WTC11 (cell line): ENCODE measurements around the gene PRIM1. TPM values are rescaled to one million over a fixed set of nuclear protein-coding genes. Genes with fewer than 3 reads are reported as not detected.
"Not testable (repeated sequence)": the region's sequence is repeated elsewhere in the genome, so short reads cannot be mapped to it uniquely, and the experiment has no call there.

Source experiments
- ATAC-seq: fragments of 200-7000 bp; cut with Tn5 transposase; 2 replicates; pipeline ENCODE4 v1.10.0; 2021; ENCODE audit warnings: mild to moderate bottlenecking, moderate library complexity
- CTCF ChIA-PET: fragments of 300-600 bp; sonication (Branson Sonifier 250); formaldehyde crosslinking; loops from one replicate; lab custom pipeline; 2021; ENCODE audit warnings: antibody characterized with exemption; lab: Charles Lee
- POLR2A ChIA-PET: fragments of 350-600 bp; sonication (Branson Sonifier 250); formaldehyde crosslinking; loops from one replicate; lab custom pipeline; 2021; ENCODE audit warnings: antibody characterized with exemption; lab: Charles Lee
- DNase-seq: peaks from one replicate; pipeline ENCODE4 v3.0.0; 2021; ENCODE audit warnings: low spot score
- H3K27ac Mint-ChIP-seq: 2 replicates; pipeline ENCODE4 v1.8.0; 2021; ENCODE audit warnings: mixed read lengths
- H3K27me3 Mint-ChIP-seq: 2 replicates; pipeline ENCODE4 v1.8.0; 2021; ENCODE audit warnings: low read depth, mild to moderate bottlenecking, moderate library complexity, mixed read lengths
- H3K36me3 Mint-ChIP-seq: 2 replicates; pipeline ENCODE4 v1.8.0; 2021; ENCODE audit warnings: mixed read lengths
- H3K4me1 Mint-ChIP-seq: 2 replicates; pipeline ENCODE4 v1.8.0; 2022; ENCODE audit warnings: mixed read lengths
- H3K4me3 Mint-ChIP-seq: 2 replicates; pipeline ENCODE4 v1.8.0; 2021; ENCODE audit warnings: mild to moderate bottlenecking, moderate library complexity, mixed read lengths
- H3K9me3 Mint-ChIP-seq: 2 replicates; pipeline ENCODE4 v1.8.0; 2021; ENCODE audit warnings: mixed read lengths
- CBFB ChIP-seq: sonication (generic); formaldehyde crosslinking; IDR thresholded peaks from 2 replicates; pipeline ENCODE4 v1.8.1; 2022; ENCODE audit warnings: mild to moderate bottlenecking, low read depth, missing genetic modification reagents
- CDX4 ChIP-seq: fragments of 250-450 bp; sonication (Bioruptor Pico); IDR thresholded peaks from 2 replicates; pipeline ENCODE4 v1.9.0; 2021; ENCODE audit warnings: moderate library complexity, mild to moderate bottlenecking, inconsistent platforms, borderline replicate concordance
- E2F5 ChIP-seq: sonication (generic); formaldehyde crosslinking; IDR thresholded peaks from 2 replicates; pipeline ENCODE4 v1.8.1; 2022; ENCODE audit warnings: mild to moderate bottlenecking, moderate library complexity, missing genetic modification reagents
- EMX1 ChIP-seq: fragments of 250-450 bp; sonication (Bioruptor Pico); IDR thresholded peaks from 2 replicates; pipeline ENCODE4 v1.8.0; 2021; ENCODE audit warnings: mild to moderate bottlenecking
- ETV6 ChIP-seq: sonication (generic); formaldehyde crosslinking; IDR thresholded peaks from 2 replicates; pipeline ENCODE4 v1.8.1; 2022; ENCODE audit warnings: mild to moderate bottlenecking, missing genetic modification reagents
- GRHL2 ChIP-seq: fragments of 250-450 bp; sonication (Bioruptor Pico); IDR thresholded peaks from 2 replicates; pipeline ENCODE4 v1.8.0; 2022; ENCODE audit warnings: mild to moderate bottlenecking, moderate library complexity; ENCODE audit not compliant: insufficient replicate concordance, severe bottlenecking
- HMGXB4 ChIP-seq: sonication (generic); formaldehyde crosslinking; IDR thresholded peaks from 2 replicates; pipeline ENCODE4 v1.8.1; 2023; ENCODE audit warnings: mild to moderate bottlenecking, moderate library complexity, missing genetic modification reagents
- MAX ChIP-seq: sonication (generic); formaldehyde crosslinking; IDR thresholded peaks from 2 replicates; pipeline ENCODE4 v1.8.0; 2022; ENCODE audit warnings: mild to moderate bottlenecking, missing genetic modification reagents
- NFE2L1 ChIP-seq: sonication (generic); formaldehyde crosslinking; IDR thresholded peaks from 2 replicates; pipeline ENCODE4 v1.8.1; 2023; ENCODE audit warnings: missing genetic modification reagents
- NR1H2 ChIP-seq: sonication (generic); formaldehyde crosslinking; IDR thresholded peaks from 2 replicates; pipeline ENCODE4 v1.9.0; 2021; ENCODE audit warnings: mild to moderate bottlenecking, moderate library complexity, missing genetic modification reagents
- PRDM15 ChIP-seq: sonication (generic); formaldehyde crosslinking; IDR thresholded peaks from 2 replicates; pipeline ENCODE4 v1.8.0; 2022; ENCODE audit warnings: missing genetic modification reagents
- STAT6 ChIP-seq: sonication (generic); formaldehyde crosslinking; conservative IDR thresholded peaks from 2 replicates; pipeline ENCODE4 v1.8.1; 2023; ENCODE audit warnings: mild to moderate bottlenecking, low read depth, missing genetic modification reagents, moderate library complexity
- TEAD4 ChIP-seq: sonication (generic); formaldehyde crosslinking; IDR thresholded peaks from 2 replicates; pipeline ENCODE4 v1.8.0; 2022; ENCODE audit warnings: mild to moderate bottlenecking, missing genetic modification reagents
- USF1 ChIP-seq: sonication (generic); formaldehyde crosslinking; IDR thresholded peaks from 2 replicates; pipeline ENCODE4 v1.8.0; 2022; ENCODE audit warnings: mild to moderate bottlenecking, missing genetic modification reagents
- ZBTB21 ChIP-seq: sonication (generic); formaldehyde crosslinking; IDR thresholded peaks from 2 replicates; pipeline ENCODE4 v1.8.1; 2023; ENCODE audit warnings: mild to moderate bottlenecking, missing genetic modification reagents, borderline replicate concordance
- ZNF263 ChIP-seq: sonication (generic); formaldehyde crosslinking; IDR thresholded peaks from 2 replicates; pipeline ENCODE4 v1.8.1; 2022; ENCODE audit warnings: low read depth, mild to moderate bottlenecking, moderate library complexity, missing genetic modification reagents
- ZNF671 ChIP-seq: fragments of 250-450 bp; sonication (Bioruptor Pico); IDR thresholded peaks from 2 replicates; pipeline ENCODE4 v1.8.0; 2021; ENCODE audit warnings: mild to moderate bottlenecking
- total RNA-seq: library from RNA; stranded (reverse); gene quantifications from 3 replicates; pipeline ENCODE4 v1.2.3, GENCODE V29; 2021

The PRIM1 gene
- total RNA-seq, 1 experiment from 2014 or later: 54.0 TPM

GRCh38 chr12:56758728-56759262 is 6.7 kb upstream of the PRIM1 start (continued):
- TF ChIP-seq PRDM15 (CRISPR knock-in tag) (no peak), HMGXB4 (CRISPR knock-in tag) (no peak), ETV6 (CRISPR knock-in tag) (no peak)

- ATAC-seq, H3K4me1 Mint-ChIP-seq, H3K4me3 Mint-ChIP-seq, DNase-seq, H3K27ac Mint-ChIP-seq, H3K27me3 Mint-ChIP-seq: not testable (repeated sequence)
- Mint-ChIP-seq H3K9me3 (peaks cover 22% of the 10 kb centered on the region), H3K36me3 (peaks cover 11% of the 10 kb centered on the region)
- POLR2A ChIA-PET: interaction anchor here (1.1 kb wide), 1 partner anchor 354 kb away, joined by 5 read pairs; no protein-coding TSS in a partner anchor
- CTCF ChIA-PET: interaction anchor here (0.6 to 3.7 kb wide), 12 partner anchors 9 to 354 kb away, joined by 3 to 30 read pairs (median 6); a partner anchor contains a TSS
Observed at GRCh38 chr12:56757971-56758370, 5.8 kb upstream of the PRIM1 start.

GRCh38 chr12:56753566-56753965 is 1.4 kb upstream of the PRIM1 start:
- Mint-ChIP-seq H3K36me3 (peaks cover 24% of the 10 kb centered on the region), H3K4me3 (no peak overlapping the region), H3K4me1 (peaks cover 21% of the 10 kb centered on the region), H3K9me3 (peaks cover 10% of the 10 kb centered on the region), H3K27me3 (peaks cover 2% of the 10 kb centered on the region; the same call in 1 of the 2 replicates), H3K27ac (no peak overlapping the region)
- ATAC-seq (no peak), DNase-seq (no peak)
- CTCF ChIA-PET: interaction anchor here (1.3 to 2.8 kb wide), 2 partner anchors 13 to 117 kb away, joined by 3 to 15 read pairs; no protein-coding TSS in a partner anchor
- POLR2A ChIA-PET: no interaction called here
- TF ChIP-seq USF1 (no peak), NFE2L1 (CRISPR knock-in tag) (no peak), PRDM15 (CRISPR knock-in tag) (no peak), GRHL2 (CRISPR knock-in tag) (no peak), NR1H2 (no peak), STAT6 (CRISPR knock-in tag) (no peak), CDX4 (CRISPR knock-in tag) (no peak), ZNF263 (no peak), E2F5 (no peak), TEAD4 (CRISPR knock-in tag) (no peak), MAX (no peak), EMX1 (no peak), ZBTB21 (no peak), ZNF671 (CRISPR knock-in tag) (no peak), CBFB (CRISPR knock-in tag) (no peak)
